ENCODE data around the gene GRM1. TPM values are rescaled to one million over a fixed set of nuclear protein-coding genes. Genes with fewer than 3 reads are reported as not detected.

Gene GRM1
- total and polyA plus RNA-seq, 2 donors (not counting 1 experiment from before 2014, with no cell fraction given): 0.17 TPM; not detected in 1

- no peak for DNase-seq (ENCODE audit: low read depth in 2 of 2)
- H3K4me1 ChIP-seq (ENCODE audit: control insufficient read depth, extremely low read depth, insufficient read depth, low read length): no peaks in the 10 kb centered on the region
- H2AFZ ChIP-seq (ENCODE audit: low read length): no peak overlapping the region
- no peaks in the 10 kb centered on the region for H3K27me3 ChIP-seq (ENCODE audit: control insufficient read depth, insufficient read depth, low read length)
- H3K79me2 ChIP-seq (ENCODE audit: control insufficient read depth, insufficient read depth, low read length): no peaks in the 10 kb centered on the region
- no peak overlapping the region for H3K4me3 ChIP-seq (replicated peaks in 1 of 4; ENCODE audit: control extremely low read depth in 1 of 4, insufficient read depth in 1 of 4, low read depth in 3 of 4, low read length in 4 of 4)
- H3K27ac ChIP-seq (ENCODE audit: insufficient read depth, low read length): no peak overlapping the region
- no peaks in the 10 kb centered on the region for H4K20me1 ChIP-seq (ENCODE audit: control insufficient read depth, extremely low read depth, insufficient read depth, low read length)
- H3K4me2 ChIP-seq (ENCODE audit: extremely low read depth, insufficient read depth, low read length): no peak overlapping the region
- no peaks in the 10 kb centered on the region for H3K9me3 ChIP-seq (ENCODE audit: control insufficient read depth, insufficient read depth, low read depth, low read length)
- no peaks in the 10 kb centered on the region for H3K36me3 ChIP-seq (ENCODE audit: control insufficient read depth, insufficient read depth, low read length)
- TF ChIP-seq EZH2 (IDR thresholded peaks at IDR 0.05; ENCODE audit: low read length, missing control alignments) (no peak), CTCF (conservative IDR thresholded peaks at IDR 0.05 in 1 of 2, IDR thresholded peaks at IDR 0.05 in 1 of 2; ENCODE audit: low read depth in 1 of 2, low read length in 2 of 2) (no peak)
- no peak overlapping the region for H3K9ac ChIP-seq (ENCODE audit: insufficient read depth, low read length)
Observed at GRCh38 chr6:146445233-146445632, 416.4 kb downstream of the GRM1 start.

DNA sequence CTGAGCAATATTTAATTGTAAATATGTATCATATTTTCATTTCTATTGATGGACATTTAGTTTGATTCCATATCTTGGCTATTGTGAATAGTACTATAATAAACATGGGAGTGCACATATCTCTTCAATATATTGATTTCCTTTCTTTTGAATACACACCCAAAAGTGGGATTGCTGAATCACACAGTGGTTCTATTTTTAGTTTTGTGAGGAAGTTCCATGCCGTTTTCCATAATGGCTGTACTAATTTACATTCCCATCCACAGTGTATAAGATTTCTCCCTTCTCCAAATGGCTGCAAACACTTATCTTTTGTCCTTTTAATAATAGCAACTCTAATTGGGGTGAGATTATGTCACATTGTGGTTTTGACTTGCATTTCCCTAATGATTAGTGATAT lies 428.0 kb downstream of the GRM1 start:
- no peaks in the 10 kb centered on the region for H3K9me3 ChIP-seq (ENCODE audit: control insufficient read depth, insufficient read depth, low read depth, low read length)
- no peak overlapping the region for H3K4me3 ChIP-seq (replicated peaks in 1 of 4; ENCODE audit: control extremely low read depth in 1 of 4, insufficient read depth in 1 of 4, low read depth in 3 of 4, low read length in 4 of 4)
- H2AFZ ChIP-seq (ENCODE audit: low read length): no peak overlapping the region

DNA sequence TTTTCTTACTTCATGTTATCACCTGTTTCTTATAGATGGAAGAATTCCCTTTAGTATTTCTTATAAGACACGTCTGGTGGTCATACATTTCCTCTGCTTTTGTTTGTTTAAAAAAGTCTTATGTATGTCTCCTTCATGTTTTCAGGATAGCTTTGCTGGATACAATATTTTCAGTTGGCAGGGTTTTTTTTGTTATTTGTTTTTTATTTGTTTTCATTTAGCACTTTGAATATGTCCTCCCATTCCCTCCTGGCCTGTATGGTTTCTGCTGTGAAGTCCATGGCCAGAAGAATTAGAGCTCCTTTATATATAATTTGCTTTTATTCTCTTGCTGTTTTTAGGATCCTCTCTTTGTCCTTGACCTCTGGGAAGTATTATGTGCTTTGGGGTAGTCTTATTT lies 432.1 kb downstream of the GRM1 start:
- H3K4me1 ChIP-seq (ENCODE audit: control insufficient read depth, extremely low read depth, insufficient read depth, low read length): no peaks in the 10 kb centered on the region
- H3K4me3 ChIP-seq (replicated peaks in 1 of 4; ENCODE audit: control extremely low read depth in 1 of 4, insufficient read depth in 1 of 4, low read depth in 3 of 4, low read length in 4 of 4): no peak overlapping the region
- H3K9ac ChIP-seq (ENCODE audit: insufficient read depth, low read length): no peak overlapping the region
- no peak overlapping the region for H2AFZ ChIP-seq (ENCODE audit: low read length)
- no peak overlapping the region for H3K27ac ChIP-seq (ENCODE audit: insufficient read depth, low read length)
- H3K27me3 ChIP-seq (ENCODE audit: control insufficient read depth, insufficient read depth, low read length): no peaks in the 10 kb centered on the region
- TF ChIP-seq EZH2 (IDR thresholded peaks at IDR 0.05; ENCODE audit: low read length, missing control alignments) (no peak), CTCF (conservative IDR thresholded peaks at IDR 0.05 in 1 of 2, IDR thresholded peaks at IDR 0.05 in 1 of 2; ENCODE audit: low read depth in 1 of 2, low read length in 2 of 2) (no peak)
- H3K36me3 ChIP-seq (ENCODE audit: control insufficient read depth, insufficient read depth, low read length): no peaks in the 10 kb centered on the region
- H3K4me2 ChIP-seq (ENCODE audit: extremely low read depth, insufficient read depth, low read length): no peak overlapping the region
- H4K20me1 ChIP-seq (ENCODE audit: control insufficient read depth, extremely low read depth, insufficient read depth, low read length): no peaks in the 10 kb centered on the region
- no peaks in the 10 kb centered on the region for H3K79me2 ChIP-seq (ENCODE audit: control insufficient read depth, insufficient read depth, low read length)
- DNase-seq (ENCODE audit: low read depth in 2 of 2): no peak
- H3K9me3 ChIP-seq (ENCODE audit: control insufficient read depth, insufficient read depth, low read depth, low read length): no peaks in the 10 kb centered on the region

More for the DNA sequence above, 428.0 kb downstream of the GRM1 start:
- Histone ChIP-seq H3K27me3 (ENCODE audit: control insufficient read depth, insufficient read depth, low read length) (no peaks in the 10 kb centered on the region), H3K27ac (ENCODE audit: insufficient read depth, low read length) (no peak overlapping the region), H3K79me2 (ENCODE audit: control insufficient read depth, insufficient read depth, low read length) (no peaks in the 10 kb centered on the region), H3K4me1 (ENCODE audit: control insufficient read depth, extremely low read depth, insufficient read depth, low read length) (no peaks in the 10 kb centered on the region), H4K20me1 (ENCODE audit: control insufficient read depth, extremely low read depth, insufficient read depth, low read length) (no peaks in the 10 kb centered on the region), H3K36me3 (ENCODE audit: control insufficient read depth, insufficient read depth, low read length) (no peaks in the 10 kb centered on the region), H3K9ac (ENCODE audit: insufficient read depth, low read length) (no peak overlapping the region), H3K4me2 (ENCODE audit: extremely low read depth, insufficient read depth, low read length) (no peak overlapping the region)
- TF ChIP-seq CTCF (conservative IDR thresholded peaks at IDR 0.05 in 1 of 2, IDR thresholded peaks at IDR 0.05 in 1 of 2; ENCODE audit: low read depth in 1 of 2, low read length in 2 of 2) (no peak), EZH2 (IDR thresholded peaks at IDR 0.05; ENCODE audit: low read length, missing control alignments) (no peak)
- DNase-seq (ENCODE audit: low read depth in 2 of 2): no peak
